Spleen (tissue), 7 donors: ENCODE data around the gene FGF14.

Source experiments
- POLR2A ChIP-seq, 3 donors: fragments of 450-650 bp; IDR thresholded peaks; one replicate each; pipeline ENCODE4 v1.5.1; 2017; ENCODE audit warnings: antibody characterized with exemption in 3 of 3, mild to moderate bottlenecking in 1 of 3
- POLR2AphosphoS5 ChIP-seq, 3 donors: sonication (generic); formaldehyde crosslinking; IDR thresholded peaks; one replicate each; pipeline ENCODE4 v1.5.1; 2017; ENCODE audit warnings: antibody characterized with exemption in 3 of 3
- TF ChIP-seq, protein P1 (sequence below), 11 experiments: fragments of 200-600 bp in 7 of 11; fragments of 450-650 bp in 4 of 11; sonication (generic) in 4 of 11; IDR thresholded peaks in 8 of 11; conservative IDR thresholded peaks in 3 of 11; 1 replicate in 7 of 11; 2 replicates in 4 of 11; pipeline versions ENCODE4 v1.4.0 to v1.8.0; 2016 to 2021; ENCODE audit warnings: antibody characterized with exemption in 11 of 11, inconsistent platforms in 4 of 11, mild to moderate bottlenecking in 1 of 11
- donor health status: DM: no; HTN: no; CAD: no; lungs with moderate emphysema.
- donor health status: DM: no; HTN: no; CAD: no.
- donor health status: DM: no; HTN: no; CAD: no.

GRCh38 chr13:102028868-102029267 lies 373.0 kb downstream of the FGF14 start:
- no peak for TF ChIP-seq POLR2A (IDR thresholded peaks at IDR 0.05)
- TF ChIP-seq, protein P1, sequence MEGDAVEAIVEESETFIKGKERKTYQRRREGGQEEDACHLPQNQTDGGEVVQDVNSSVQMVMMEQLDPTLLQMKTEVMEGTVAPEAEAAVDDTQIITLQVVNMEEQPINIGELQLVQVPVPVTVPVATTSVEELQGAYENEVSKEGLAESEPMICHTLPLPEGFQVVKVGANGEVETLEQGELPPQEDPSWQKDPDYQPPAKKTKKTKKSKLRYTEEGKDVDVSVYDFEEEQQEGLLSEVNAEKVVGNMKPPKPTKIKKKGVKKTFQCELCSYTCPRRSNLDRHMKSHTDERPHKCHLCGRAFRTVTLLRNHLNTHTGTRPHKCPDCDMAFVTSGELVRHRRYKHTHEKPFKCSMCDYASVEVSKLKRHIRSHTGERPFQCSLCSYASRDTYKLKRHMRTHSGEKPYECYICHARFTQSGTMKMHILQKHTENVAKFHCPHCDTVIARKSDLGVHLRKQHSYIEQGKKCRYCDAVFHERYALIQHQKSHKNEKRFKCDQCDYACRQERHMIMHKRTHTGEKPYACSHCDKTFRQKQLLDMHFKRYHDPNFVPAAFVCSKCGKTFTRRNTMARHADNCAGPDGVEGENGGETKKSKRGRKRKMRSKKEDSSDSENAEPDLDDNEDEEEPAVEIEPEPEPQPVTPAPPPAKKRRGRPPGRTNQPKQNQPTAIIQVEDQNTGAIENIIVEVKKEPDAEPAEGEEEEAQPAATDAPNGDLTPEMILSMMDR (IDR thresholded peaks at IDR 0.05 in 8 of 11, conservative IDR thresholded peaks at IDR 0.05 in 3 of 11): no peak
- no peak for TF ChIP-seq POLR2AphosphoS5 (IDR thresholded peaks at IDR 0.05)
